ENCODE measurements around the gene CDC14A.
A peak's percentile ranks its signal among the peaks of the same experiment; 100 is the strongest.

Gene CDC14A

DNA sequence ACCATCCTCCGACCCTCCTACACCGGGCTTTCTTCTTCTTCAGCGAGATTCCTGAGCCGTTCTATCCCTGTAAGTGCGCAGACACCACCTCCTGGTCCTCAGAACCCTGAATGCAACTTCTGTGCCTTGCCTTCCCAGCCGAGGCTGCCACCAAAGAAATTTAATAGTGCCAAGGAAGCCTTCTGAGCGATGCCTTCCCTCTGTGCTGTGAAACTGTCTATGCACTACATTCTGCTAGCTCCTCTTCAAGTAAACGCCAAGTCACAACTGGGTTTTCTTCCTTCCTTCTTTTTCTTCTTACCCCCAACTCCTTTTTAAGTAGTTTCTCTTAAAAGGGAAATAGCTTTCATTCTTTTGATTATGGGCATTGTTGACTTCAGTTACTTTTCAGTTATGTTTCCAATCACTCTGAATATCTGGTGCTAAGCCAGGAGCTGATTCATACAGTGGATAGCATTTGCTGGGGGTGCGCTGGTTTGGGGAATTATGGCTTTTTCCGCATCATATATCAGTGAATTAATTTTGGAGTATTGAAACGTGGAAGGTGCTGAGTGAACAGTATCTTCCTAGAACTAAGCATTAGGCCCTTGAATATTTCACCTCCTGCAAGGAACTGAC lies 147.0 kb downstream of the CDC14A start:
- DNase-seq = no peak

DNA sequence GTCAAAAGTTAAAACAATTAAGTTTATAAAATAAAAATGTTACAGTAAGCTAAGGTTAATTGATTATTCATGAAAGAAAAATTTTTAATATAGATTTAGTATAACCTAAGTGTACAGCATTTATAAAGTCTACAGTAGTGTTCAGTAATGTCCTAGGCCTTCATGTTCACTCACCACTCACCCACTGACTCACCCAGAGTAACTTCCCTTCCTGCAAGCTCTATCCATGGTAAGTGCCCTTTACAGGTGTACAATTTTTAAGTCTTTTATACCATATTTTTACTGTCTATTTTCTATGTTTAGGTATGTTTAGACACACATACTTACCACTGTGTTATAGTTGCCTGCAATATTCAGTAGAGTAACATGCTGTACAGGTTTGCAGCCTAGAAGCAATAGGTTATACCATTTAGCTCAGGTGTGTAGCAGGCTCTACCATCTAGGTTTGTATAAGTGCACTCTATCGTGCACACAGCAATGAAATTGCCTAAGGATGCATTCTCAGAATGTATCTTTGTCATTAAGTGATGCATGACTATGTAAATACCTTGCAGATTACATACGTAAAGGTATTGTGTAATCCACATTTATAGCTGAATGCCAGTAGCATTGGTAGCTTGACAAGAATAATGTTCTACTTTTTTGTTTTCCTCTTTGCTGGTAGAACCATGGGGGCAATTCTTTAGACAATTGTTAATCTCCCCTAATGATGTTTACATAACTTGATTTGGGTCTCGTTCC lies 149.9 kb downstream of the CDC14A start:
- no peak for DNase-seq

DNA sequence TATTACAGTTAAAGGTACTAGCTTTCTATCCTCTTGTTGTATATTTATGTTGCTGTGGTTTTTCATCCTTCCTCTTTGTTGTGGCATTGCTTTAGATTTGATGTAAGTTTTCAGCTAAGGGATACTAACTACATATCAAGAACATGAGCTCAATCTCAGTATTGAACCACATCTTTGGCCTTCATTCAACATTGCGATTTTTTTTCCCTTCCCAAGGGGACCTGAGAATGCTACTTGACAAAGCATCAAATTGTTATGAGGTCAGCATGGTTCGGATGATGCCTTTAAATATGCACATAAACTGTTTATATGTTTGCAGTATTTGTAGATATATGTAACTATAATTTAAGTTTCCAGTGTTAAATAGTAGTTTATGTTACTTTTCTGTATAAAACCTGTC lies 153.9 kb downstream of the CDC14A start:
- DNase-seq = no peak

DNA sequence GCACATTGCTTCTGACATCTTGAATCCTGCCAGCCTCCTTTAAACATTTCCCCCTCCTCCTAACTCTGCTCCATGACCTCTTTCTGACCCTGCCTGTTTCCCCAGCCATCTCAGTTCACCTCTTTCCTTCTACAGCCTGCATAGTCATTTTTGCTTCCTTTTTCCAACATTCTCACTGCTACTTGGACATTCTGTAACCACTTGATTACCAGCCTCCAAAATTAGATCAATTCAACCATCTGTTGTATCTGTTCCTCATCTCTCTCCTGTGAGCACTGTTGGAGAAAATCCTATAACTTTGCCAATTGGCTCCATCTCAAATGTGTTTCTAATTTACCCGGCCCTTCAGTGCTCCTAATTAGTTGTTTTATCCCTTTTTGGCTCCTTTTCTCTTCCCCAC lies 158.1 kb downstream of the CDC14A start:
- DNase-seq = no peak

DNA sequence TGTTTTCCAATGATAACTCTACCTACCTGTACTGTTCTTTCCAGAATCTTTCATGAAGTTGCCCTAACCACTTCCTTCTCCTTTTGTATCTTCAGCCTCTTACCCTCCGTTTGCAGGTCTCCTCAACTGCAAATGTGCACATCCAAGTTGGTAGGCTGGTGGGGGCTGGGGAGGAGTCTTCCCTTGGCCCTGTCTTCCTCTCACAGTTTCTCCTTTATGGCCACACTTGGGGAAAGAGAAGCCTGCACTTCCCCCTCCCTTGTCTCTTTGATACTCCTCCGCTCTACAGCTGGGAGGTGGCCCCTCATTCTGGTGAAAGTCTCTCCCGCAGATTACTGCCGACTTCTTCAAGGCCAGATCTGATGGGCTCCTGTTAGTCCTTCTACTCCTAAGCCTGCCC lies 158.8 kb downstream of the CDC14A start:
- no peak for DNase-seq

DNA sequence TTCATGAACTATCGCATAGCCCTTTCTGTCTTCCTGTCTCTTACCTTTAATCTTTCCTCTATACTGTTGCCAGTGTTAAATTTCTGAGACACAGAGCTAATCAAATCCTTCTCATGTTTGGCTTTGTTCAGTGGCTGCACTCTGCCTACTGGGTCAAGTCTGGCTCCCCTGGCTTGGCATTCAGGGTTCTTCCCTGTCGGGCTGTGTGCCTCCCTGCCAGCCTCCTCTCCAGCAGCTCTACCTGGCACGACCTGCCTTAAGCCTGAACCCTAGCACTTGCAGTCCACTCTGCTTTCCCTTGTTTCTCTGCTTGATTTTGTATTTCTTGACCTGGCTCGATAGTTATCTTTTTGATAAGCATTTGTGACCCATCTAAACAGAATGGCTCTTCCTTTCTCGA lies 159.5 kb downstream of the CDC14A start:
- DNase-seq = no peak

DNA sequence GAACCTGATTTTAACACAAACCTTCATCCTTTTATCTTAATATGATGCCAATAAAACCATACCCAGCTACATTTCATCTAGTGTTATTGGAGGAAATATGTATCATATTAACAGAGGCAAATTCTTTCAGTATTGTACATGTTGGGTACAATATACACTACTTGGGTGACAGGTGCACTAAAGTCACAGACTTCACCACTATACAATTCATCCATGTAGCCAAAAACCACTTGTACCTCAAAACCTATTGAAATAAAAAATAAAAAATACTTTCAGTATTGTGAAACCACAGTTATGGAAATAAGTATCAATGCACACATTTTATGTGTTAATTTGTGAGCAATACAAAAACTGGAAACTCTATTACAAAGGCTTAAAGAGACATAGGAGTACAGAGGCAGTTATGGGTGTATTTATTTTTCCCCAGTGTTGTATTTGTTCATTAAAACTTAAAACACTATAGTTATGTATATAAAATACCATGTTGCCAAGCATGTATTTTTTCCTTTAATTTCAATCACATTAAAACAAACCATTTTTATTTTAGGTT lies 160.6 kb downstream of the CDC14A start:
- no peak for DNase-seq

DNA sequence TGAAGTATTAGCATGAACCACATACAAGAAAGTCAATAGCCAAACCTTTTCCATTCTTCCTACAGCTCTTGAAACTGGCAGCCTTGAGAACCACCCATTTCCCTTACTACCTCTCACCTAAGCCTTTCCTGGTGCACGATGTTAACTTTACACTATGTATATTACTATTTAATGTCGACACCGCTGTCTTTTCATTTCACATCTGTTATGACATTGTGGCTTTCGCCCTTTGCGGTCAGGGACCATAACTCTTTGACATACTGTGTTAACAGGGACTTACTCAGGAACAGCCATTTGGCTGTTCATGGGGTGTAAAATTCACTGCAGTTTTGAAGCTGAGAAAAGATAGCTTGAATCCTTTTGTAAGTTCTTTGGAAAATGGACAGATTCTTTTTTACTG lies 164.6 kb downstream of the CDC14A start:
- DNase-seq = no peak

DNA sequence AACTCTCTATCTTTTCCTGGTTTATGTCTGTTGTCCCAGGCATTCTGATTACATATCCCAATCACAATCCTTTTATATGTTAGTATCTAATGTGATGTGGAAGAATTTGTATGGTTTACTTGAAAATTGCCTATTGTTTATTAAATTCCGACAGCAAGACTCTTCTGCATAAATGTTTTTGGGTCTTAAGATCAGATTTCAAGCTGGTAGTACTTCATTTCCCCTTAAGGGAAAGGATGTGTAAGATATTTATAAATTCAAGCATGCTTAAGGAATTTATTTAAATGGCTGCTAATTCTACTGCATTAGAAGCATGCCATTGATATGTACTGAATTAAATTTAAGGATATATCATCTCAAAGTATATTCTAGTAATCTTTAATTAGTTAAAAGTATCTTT lies 165.2 kb downstream of the CDC14A start:
- DNase-seq = no peak

DNA sequence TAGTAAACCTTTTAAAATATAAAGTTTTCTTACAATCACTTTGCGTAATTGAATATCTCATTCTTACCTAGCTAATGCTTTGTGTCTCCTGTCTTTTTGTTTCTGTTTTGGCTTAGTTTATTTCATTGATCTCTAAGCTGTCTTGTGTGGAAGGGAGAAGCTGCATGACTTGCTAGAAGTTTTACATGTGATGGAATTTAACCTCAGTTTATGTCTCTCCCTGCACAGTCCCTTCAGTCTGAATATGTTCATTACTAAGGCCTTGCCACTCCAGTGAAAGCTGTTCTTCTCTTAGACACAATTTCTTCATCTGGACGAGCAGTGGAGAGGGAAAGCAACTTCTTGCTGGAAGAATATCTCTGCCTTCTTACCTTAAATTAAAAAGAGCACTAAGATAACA lies 165.7 kb downstream of the CDC14A start:
- no peak for DNase-seq

DNA sequence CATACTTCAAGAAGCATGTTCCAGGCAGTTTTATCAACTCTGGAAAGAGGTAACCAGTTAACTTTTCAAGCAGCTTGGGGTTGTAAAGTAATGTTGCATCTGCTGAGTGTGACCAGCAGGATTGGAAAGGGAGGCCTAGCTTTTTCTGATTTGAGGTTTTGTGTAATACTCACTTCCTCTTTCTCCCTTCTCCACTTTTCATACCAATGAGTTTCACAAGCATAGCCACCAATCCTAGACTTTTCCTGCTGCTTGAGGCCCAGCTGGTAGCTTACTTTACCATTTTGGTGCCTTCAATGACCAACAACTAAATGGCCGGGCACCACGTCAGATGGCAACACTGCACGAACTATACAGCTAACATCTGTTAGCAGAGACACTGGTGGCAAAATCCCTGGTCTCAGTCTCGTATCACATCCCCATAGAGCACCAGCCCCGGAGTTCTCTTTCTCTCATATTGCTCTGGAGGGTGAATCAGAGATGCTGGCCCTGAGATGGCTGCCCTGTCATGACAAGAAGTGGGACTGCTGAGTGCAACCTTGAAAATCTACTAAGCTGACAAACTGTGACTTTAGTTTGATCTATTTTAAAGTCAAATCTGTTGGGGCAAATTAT lies 170.8 kb downstream of the CDC14A start:
- DNase-seq = no peak

DNA sequence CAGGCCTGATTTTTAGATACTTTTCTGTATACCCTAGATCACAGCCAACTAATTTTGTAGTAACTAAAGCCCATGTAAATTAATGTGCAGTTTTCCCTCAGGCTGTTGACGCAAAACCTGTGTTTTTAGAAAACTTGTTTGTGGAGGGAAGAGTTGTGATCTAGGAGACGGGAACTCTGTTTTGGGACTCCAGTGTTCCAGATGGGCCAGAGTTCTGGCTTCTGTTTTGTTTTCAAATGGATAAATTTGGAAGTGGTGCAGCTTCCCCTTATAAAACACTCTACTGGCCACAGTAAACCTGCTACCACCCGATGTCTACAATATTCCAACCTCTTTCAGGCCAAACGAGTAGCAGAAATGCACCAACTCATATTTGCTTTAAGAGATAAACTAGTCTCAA lies 172.0 kb downstream of the CDC14A start:
- DNase-seq = no peak

DNA sequence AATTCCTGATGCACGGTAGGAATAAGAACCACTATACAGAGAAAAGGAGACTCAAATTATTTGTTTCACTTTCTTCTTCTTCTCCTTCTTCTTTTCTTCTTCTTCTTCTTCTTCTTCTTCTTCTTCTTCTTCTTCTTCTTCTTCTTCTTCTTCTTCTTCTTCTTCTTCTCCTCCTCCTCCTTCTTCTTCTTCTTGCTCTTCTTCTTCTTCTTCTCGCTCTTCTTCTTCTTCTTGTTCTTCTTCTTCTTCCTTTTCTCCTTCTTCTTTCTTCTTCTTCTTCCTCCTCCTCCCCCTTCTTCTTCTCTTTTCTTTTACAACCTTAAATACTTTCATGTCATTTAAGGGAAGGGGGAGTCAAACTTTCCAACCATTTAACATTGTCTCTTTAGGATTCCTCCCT lies 174.6 kb downstream of the CDC14A start:
- DNase-seq = no peak

DNA sequence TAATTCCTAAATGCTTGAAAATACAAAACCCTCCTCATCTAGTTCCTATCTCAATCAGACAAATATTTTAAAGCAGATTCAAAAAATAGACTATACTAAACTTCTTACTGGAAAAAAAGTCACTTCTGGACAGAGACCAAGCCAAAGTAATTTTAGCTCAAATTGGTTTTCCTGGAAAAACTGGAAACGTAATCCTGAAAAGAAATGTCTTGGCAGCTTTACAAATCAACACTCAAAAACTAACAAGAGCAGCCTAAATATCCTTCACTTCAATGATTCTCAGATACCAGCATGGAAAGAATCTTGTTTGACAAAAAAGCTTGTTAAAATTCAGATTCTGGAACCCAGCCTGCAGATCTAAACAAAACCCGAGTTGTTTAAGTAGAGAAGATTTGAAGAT lies 176.6 kb downstream of the CDC14A start:
- DNase-seq = no peak

DNA sequence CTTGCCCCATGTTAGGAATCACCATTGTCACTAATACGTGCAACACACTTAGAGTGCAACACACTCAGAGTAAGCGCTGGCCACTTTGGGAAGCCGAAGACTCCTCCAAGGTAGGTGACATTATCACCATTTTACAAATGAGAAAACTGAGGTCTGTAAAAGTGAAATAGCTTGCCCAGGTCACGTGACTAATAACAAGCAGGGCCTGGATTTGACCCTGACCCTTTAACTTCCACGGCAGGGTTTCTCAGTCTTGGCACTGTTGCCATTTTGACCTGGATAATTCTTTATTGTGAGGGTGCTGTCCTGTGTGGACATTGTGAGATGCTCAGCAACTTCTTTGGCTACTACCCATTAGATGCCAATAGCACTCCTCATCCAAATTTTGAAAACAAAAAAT lies 177.8 kb downstream of the CDC14A start:
- DNase-seq = no peak

DNA sequence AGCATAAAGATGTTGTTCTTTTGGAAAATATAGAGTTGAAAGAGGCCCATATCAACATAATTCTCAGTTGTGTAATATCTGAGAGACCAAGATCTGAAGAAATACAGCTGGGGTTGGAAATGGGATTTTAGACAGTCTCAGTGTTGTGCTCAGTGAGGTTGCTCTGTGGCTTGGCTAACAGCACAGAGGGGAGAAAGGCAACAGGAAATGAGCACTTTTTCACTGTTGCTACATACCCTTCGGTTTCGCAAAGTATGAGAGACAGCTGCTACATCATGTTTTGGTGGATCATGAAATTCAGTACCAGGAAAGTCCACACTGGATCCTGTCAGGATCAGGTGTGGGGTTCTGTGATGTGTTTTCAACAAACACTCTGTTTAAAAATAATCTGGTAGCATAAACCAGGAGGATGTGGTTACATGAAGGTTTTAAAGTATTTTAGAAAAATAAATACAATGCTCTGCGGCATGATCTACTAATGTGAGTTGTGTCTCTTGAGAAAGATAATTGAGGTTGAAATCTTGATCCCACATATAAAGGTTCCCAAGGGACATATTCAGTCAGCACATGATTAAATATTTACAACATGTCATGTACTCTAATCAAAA lies 178.7 kb downstream of the CDC14A start:
- no peak for DNase-seq

DNA sequence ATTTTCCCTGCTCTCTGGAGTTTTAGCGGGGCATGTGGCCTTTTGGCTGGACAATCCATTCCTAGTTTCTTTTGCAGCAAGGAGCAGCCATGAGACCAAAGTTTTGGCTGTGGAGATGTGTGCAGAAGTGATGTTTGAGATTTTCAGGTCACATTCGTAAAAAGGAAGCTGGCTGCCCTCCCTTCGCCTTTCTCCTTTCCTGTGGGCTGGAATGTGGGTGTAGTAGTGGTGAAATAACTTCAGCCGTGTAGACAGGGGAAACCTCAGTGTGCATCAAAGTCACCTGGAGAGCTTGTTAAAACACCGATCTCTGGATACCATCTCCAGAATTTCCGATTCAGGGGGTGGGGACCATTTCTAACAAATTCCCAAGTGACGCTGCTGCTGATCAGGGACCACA lies 180.3 kb downstream of the CDC14A start:
- DNase-seq = no peak

DNA sequence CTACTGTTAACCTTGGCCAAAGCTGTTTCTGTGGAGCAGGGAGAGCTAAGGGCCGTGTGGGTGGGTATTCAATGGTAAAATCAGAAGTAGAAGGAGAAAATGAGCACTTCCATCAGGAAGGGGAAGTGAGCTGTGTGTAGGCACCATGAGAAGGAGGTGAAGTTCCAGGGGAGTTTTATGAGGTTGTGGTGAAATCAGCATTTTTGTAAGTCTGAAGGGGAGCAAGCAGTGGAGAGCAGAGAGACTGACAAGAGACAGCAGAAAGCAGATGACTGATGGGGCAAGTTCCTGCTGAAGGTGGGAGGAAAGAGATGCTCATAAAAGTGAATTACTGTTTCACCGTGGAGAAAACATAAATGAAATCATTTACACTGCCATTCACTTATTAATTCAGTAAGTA lies 183.0 kb downstream of the CDC14A start:
- no peak for DNase-seq

DNA sequence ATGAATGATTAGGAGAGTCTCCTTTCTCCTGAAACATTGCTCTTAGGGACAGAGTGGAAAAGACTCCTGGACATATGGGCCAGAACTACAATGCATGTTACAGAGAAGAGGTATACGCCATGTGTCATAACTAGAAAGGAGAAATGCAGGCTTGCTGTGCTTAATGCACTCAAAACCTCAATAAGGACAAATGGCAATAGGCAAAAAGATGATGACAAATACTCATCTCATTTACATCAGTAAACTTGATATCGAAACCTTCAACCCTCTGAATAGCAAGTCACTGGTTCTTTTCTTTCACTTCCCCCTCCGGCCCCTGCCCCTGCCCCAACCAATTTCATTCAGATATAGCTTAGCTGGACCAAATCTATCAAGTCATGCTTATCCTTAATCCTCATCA lies 183.7 kb downstream of the CDC14A start:
- DNase-seq = no peak

DNA sequence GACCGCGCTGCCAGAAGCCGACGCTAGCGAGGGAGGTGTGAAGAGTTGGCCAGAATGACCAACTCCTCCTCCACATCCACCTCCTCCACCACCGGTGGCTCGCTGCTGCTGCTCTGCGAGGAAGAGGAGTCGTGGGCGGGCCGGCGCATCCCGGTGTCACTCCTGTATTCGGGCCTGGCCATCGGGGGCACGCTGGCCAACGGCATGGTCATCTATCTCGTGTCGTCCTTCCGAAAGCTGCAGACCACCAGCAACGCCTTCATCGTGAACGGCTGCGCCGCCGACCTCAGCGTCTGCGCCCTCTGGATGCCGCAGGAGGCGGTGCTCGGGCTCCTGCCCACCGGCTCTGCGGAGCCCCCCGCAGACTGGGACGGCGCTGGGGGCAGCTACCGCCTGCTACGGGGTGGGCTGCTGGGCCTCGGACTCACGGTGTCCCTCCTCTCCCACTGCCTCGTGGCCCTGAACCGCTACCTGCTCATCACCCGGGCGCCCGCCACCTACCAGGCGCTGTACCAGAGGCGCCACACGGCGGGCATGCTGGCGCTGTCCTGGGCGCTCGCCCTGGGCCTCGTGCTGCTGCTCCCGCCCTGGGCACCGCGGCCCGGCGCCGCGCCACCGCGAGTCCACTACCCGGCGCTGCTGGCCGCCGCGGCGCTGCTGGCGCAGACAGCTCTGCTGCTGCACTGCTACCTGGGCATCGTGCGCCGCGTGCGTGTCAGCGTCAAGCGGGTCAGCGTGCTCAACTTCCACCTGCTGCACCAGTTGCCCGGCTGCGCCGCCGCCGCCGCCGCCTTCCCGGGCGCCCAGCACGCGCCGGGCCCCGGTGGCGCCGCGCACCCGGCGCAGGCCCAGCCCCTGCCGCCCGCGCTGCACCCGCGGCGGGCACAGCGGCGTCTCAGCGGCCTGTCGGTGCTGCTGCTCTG lies 186.9 kb downstream of the CDC14A start:
- DNase-seq = peak; percentile 21

DNA sequence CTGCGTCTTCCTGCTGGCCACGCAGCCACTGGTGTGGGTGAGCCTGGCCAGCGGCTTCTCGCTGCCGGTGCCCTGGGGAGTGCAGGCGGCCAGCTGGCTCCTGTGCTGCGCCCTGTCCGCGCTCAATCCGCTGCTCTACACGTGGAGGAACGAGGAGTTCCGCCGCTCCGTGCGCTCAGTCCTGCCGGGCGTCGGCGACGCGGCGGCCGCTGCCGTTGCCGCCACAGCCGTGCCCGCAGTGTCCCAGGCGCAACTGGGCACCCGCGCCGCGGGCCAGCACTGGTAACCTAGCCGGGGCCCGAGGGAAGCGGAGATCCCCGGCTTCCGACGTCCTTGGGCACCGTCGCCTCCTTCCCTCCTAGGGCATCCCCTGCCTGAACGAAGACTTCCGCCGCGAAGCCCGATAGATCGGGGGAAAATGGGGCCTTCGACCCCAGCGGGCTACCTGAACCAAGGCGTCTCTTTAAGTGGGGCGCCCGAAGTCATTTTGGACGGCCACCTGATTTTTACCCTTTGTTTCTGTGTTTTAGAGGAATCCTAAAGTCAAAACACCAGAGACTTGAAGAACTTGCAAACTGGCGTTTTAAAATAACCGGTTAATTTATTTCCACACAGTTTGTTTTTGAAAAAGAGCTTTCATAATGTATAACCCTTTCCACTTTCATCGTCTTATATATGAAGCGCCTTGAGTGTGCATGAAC lies 187.7 kb downstream of the CDC14A start:
- no peak for DNase-seq

DNA sequence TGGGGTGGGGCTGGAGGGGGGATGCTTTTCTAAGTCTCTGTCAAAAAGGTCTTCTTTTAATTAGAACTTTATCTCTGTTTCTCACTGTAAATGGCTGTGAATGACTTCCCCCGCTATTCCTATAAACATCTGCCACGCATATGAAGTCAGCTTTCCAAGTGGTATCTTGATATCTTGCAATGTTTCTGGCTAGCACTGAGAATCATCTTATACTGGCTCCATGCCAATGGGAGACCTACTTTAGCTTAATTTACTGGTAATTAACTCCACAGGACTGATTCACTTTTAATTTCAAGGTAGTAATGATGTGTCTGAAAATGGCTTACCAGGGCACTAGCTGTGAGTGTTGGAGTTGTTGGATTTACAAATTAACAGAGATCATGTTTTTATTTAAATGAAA lies 190.0 kb downstream of the CDC14A start:
- no peak for DNase-seq
